Transverse colon (tissue), 4 donors: ENCODE measurements around the gene DNAAF8. TPM values are rescaled to one million over a fixed set of nuclear protein-coding genes. Genes with fewer than 3 reads are reported as not detected.
A peak's percentile ranks its signal among the peaks of the same experiment; 100 is the strongest.

Source experiments
- DNase-seq: peaks from one replicate; pipeline ENCODE4 v3.0.0-alpha.2; 2019
- H3K27ac ChIP-seq, 4 donors: fragments of 200-600 bp; sonication (generic); 2 replicates each; pipeline ENCODE4 v1.5.1; 2016 to 2018; ENCODE audit warnings: inconsistent platforms in 4 of 4
- H3K27me3 ChIP-seq: fragments of 200-600 bp; sonication (generic); 2 replicates; pipeline ENCODE4 v1.5.1; 2017; ENCODE audit warnings: inconsistent platforms
- H3K36me3 ChIP-seq, 4 donors: fragments of 200-600 bp; sonication (generic); 2 replicates each; pipeline ENCODE4 v1.5.1; 2017 to 2019; ENCODE audit warnings: inconsistent platforms in 4 of 4
- H3K4me1 ChIP-seq, 4 donors: fragments of 200-600 bp; sonication (generic); 2 replicates each; pipeline ENCODE4 v1.5.1; 2017 to 2020; ENCODE audit warnings: inconsistent platforms in 4 of 4
- H3K4me3 ChIP-seq, 4 donors: fragments of 200-600 bp; sonication (generic); 1 replicate in 1 of 4; 2 replicates in 3 of 4; pipeline versions ENCODE4 v1.5.1 to v1.6.1; 2017 to 2019; ENCODE audit warnings: inconsistent platforms in 4 of 4
- H3K9me3 ChIP-seq, 2 donors: fragments of 200-600 bp; sonication (generic); 2 replicates each; pipeline ENCODE4 v1.5.1; 2017 to 2019; ENCODE audit warnings: inconsistent platforms in 2 of 2
- CTCF ChIP-seq, 5 experiments: fragments of 200-600 bp in 3 of 5; fragments of 450-650 bp in 2 of 5; sonication (generic) in 3 of 5; IDR thresholded peaks; 1 replicate in 2 of 5; 2 replicates in 3 of 5; pipeline ENCODE4 v1.5.1; 2016 to 2017; ENCODE audit warnings: antibody characterized with exemption in 5 of 5, inconsistent platforms in 3 of 5, mild to moderate bottlenecking in 2 of 5, moderate library complexity in 1 of 5
- EP300 ChIP-seq: sonication (generic); formaldehyde crosslinking; IDR thresholded peaks from one replicate; pipeline ENCODE4 v1.6.1; 2017; ENCODE audit warnings: antibody characterized with exemption, low read depth
- POLR2A ChIP-seq: fragments of 450-650 bp; IDR thresholded peaks from one replicate; pipeline ENCODE4 v1.6.1; 2016; ENCODE audit warnings: antibody characterized with exemption, mild to moderate bottlenecking, moderate library complexity
- POLR2AphosphoS5 ChIP-seq, 3 donors: sonication (generic); formaldehyde crosslinking; IDR thresholded peaks; one replicate each; pipeline ENCODE4 v1.6.1; 2016; ENCODE audit warnings: antibody characterized with exemption in 3 of 3
- WGBS, 2 donors: methylation state at CpG; one replicate each; pipeline ENCODE4 v1.1.5; 2018; ENCODE audit warnings: low coverage in 1 of 2; 5-methylcytosine and 5-hydroxymethylcytosine counted together
- in situ Hi-C, 4 donors: fragments of 200-750 bp; cut with MboI; loops; one replicate each; pipeline versions ENCODE4 v1.15.0 to v1.15.1; 2017; ENCODE audit warnings: low sequenced_read_pairs in 3 of 4, low pct_ligation_motif_present in 1 of 4, low pct_unique_long_range_greater_than_20kb in 1 of 4
- intact Hi-C: fragments of 100-400 bp; cut with DNase I; formaldehyde crosslinking; loops from one replicate; pipeline ENCODE4 v1.15.1; 2023; ENCODE audit warnings: low total_unique reads
- total RNA-seq, 4 donors: library from RNA; depleted of rRNA; stranded (reverse); fragments of >200 nt; gene quantifications; one replicate each; pipeline ENCODE4 v1.1.0, GENCODE V29; 2016

The DNAAF8 gene
- total RNA-seq, 4 donors from 2014 or later = 0.55 to 2.9 (median 0.60) TPM; not detected in 1

DNA sequence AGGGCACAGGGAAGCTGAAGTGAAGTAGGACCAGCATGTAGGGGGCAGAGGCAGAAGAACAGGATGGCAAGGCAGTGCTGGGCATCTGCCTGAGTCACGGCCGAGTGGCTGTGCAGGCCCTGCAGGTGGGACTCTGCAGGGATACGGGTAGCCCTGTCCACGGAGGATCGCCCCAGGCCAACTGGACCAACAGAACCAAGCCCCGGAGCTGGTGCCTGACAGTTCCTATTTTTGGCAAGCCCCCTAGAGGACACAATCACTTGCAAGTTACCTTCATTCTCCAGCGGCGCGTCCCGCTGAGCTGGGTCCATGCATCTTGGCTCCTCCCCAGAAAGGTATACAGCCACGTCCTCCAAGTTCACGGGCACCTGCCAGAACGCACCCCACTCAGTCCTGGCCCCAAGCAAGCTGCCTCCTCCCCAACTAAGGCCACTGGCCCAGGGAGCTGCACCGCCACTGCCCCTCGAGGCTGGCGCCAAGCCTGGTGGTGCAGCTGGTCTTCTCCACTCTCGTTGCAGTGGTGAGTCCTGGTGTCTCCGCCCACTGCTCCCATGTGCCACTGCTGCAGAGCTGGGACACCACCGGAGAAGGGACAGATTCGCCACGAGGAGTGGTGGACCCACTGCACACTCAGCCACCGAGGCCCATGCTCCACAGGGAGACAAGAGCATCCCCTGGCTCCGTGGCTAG, 26.0 kb downstream of the DNAAF8 start:
- Histone ChIP-seq H3K27ac (no peak overlapping the region), H3K9me3 (no peaks in the 10 kb centered on the region), H3K27me3 (no peaks in the 10 kb centered on the region), H3K36me3 (peaks cover 0 to 40% (median 16%) of the 10 kb centered on the region in 4 donors), H3K4me1 (peaks cover 3 to 7% (median 4%) of the 10 kb centered on the region in 4 donors), H3K4me3 (no peak overlapping the region)
- DNase-seq = no peak
- in situ Hi-C loops = no loop called here
- intact Hi-C loops = no loop called here
- WGBS, 2 donors = 88% methylated on average over 23 of the region's 23 CpGs; no CpG with 5 or more reads in 1 of the 2 donors
- TF ChIP-seq POLR2A = no peak

- in situ Hi-C loops (no loop called here), intact Hi-C loops (no loop called here)
- no peak for DNase-seq
- peaks cover 0 to 28% (median 14%) of the 10 kb centered on the region in 4 donors for H3K36me3 ChIP-seq
- TF ChIP-seq EP300 = no peak
- TF ChIP-seq POLR2A = no peak
- no peak for TF ChIP-seq POLR2AphosphoS5 (IDR thresholded peaks at IDR 0.05)
- no peak for TF ChIP-seq CTCF (IDR thresholded peaks at IDR 0.05)
- H3K27ac ChIP-seq = no peak overlapping the region
- no peaks in the 10 kb centered on the region for H3K9me3 ChIP-seq
- H3K27me3 ChIP-seq = no peaks in the 10 kb centered on the region
- WGBS, 2 donors = 94% methylated on average over 9 of the region's 9 CpGs; no CpG with 5 or more reads in 1 of the 2 donors
- H3K4me3 ChIP-seq = no peak overlapping the region
- peaks cover 11 to 18% (median 15%) of the 10 kb centered on the region in 4 donors for H3K4me1 ChIP-seq
Measured at GRCh38 chr16:4762205-4762604, 27.9 kb downstream of the DNAAF8 start.

GRCh38 chr16:4763791-4764190, 29.5 kb downstream of the DNAAF8 start:
- no peak for TF ChIP-seq CTCF (IDR thresholded peaks at IDR 0.05)
- TF ChIP-seq POLR2AphosphoS5 (IDR thresholded peaks at IDR 0.05) = no peak
- no peak for TF ChIP-seq EP300
- no peaks in the 10 kb centered on the region for H3K9me3 ChIP-seq
- H3K27me3 ChIP-seq = no peaks in the 10 kb centered on the region
- peaks cover 11 to 31% (median 25%) of the 10 kb centered on the region in 4 donors for H3K4me1 ChIP-seq
- no peak overlapping the region for H3K4me3 ChIP-seq
- intact Hi-C loops (no loop called here), in situ Hi-C loops (no loop called here)
- no peak overlapping the region for H3K27ac ChIP-seq
- WGBS, 2 donors = 88% methylated on average over 7 of the region's 7 CpGs; no CpG with 5 or more reads in 1 of the 2 donors
- no peak for DNase-seq
- peaks cover 0 to 20% (median 10%) of the 10 kb centered on the region in 4 donors for H3K36me3 ChIP-seq

DNA sequence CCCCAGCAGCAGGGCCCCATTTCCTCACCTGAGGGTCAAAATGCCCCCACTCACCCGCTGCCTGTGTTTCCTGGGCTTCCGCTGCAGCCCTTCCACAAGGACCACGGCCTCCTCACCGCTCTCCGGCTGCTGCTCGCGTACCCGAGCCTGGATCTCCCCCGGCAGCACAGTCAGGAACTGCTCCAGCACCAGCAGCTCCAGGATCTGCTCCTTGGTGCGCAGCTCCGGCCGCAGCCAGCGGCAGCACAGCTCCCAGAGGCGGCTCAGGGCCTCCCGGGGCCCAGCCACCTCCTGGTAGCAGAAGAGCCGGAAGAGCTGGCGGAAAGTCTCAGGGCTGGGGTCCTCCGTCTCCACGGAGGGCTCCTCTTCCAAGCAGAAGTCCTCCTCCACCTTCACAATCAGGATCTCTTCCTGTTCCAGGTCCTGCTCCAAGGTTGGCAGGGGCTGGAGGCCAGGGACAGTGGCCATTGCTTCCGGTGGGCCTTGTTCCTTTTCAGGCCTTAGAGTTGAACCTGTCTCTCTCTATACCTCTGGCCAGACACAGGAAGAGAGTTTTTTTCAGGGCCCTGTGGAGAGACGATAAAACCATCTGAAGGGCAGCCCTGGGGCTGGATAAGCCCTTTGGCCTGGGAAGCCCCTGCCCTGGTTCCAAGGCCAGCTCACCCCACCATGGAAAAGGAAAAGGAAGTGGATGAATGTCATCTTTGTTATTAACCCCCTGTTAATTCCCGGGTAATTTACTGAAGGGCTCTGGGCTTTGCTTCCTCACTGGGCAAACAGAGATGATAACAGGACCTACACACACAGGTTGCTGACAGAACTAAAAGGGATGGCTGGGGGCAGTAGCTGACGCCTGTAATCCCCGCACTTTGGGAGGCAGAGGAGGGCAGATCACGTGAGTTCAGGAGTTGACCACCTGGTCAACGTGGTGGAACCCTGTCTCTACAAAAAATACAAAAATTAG, 31.5 kb downstream of the DNAAF8 start:
- peak overlapping the region; percentile 91 to 96 (median 93) for H3K27ac ChIP-seq
- intact Hi-C loops = loop anchor here (5.0 kb wide), 1 partner anchor 37 kb away; the partner anchor contains the start of gene ROGDI
- no peaks in the 10 kb centered on the region for H3K9me3 ChIP-seq
- in situ Hi-C loops = no loop called here
- WGBS, 2 donors = 81 to 100% methylated on average over 1 to 26 of the region's 26 CpGs
- TF ChIP-seq POLR2A (no peak), EP300 (no peak), CTCF (IDR thresholded peaks at IDR 0.05) (no peak), POLR2AphosphoS5 (IDR thresholded peaks at IDR 0.05) (no peak)
- H3K36me3 ChIP-seq = peaks cover 0 to 9% (median 4%) of the 10 kb centered on the region in 4 donors
- H3K4me1 ChIP-seq = peaks cover 11 to 37% (median 26%) of the 10 kb centered on the region in 4 donors
- H3K27me3 ChIP-seq = no peaks in the 10 kb centered on the region
- H3K4me3 ChIP-seq = peak overlapping the region in 3 of 4 donors; percentile 73 to 93 (median 91)
- no peak for DNase-seq
